ENCODE measurements around the gene SLC34A1. TPM values are rescaled to one million over a fixed set of nuclear protein-coding genes. Genes with fewer than 3 reads are reported as not detected.

SLC34A1 gene
- total and polyA plus RNA-seq, 2 of the 4 experiments (the other 2 are of a cell fraction) = not detected

DNA sequence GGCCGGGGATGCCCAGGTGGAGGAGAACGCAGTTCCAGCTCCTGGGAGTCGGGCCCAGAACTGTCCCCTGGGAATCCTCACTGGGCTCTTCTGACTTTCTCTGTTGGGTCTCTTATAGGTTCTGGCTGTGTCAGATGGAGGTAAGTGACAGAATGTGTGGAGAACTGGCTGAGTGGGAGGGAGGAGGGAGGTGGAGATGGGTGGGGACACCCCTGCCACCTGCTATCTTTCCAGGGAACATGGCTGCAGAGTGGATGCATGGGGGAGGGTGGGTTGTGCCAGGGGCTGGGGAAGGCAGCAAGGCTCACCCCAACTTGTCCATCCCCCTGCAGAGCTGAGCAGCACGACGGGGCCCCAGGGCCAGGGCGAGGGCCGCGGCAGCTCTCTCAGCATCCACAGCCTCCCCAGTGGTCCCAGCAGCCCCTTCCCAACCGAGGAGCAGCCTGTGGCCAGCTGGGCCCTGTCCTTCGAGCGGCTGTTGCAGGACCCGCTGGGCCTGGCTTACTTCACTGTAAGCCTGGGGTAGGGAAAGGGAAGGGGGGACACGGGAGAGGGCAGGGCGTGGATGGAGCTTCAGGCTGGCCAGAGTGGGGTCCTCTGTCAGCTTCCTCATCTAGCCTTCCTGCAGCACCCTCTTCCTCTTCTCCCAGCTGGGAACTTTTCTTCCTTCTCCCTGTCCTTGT lies 18.2 kb upstream of the SLC34A1 start:
- peak overlapping the region; percentile 83 for H3K14ac ChIP-seq (replicated peaks; ENCODE audit: low read depth, low read length)
- no peak overlapping the region for H3K4me3 ChIP-seq (ENCODE audit: insufficient read depth, low read depth, low read length)
- H3K4me2 ChIP-seq (ENCODE audit: low read depth, low read length) = peak overlapping the region; percentile 20; the same call in 1 of the 2 replicates
- no peaks in the 10 kb centered on the region; the same call in 1 of the 2 replicates for H4K20me1 ChIP-seq (ENCODE audit: insufficient read depth, low read length)
- H2BK20ac ChIP-seq (ENCODE audit: low read depth, low read length) = peak overlapping the region; percentile 26; the same call in 1 of the 2 replicates
- H4K91ac ChIP-seq (ENCODE audit: insufficient read depth, low read depth, low read length) = peak overlapping the region; percentile 37
- H2BK15ac ChIP-seq (ENCODE audit: low read depth, low read length) = 0 out of 3 replicates have a peak overlapping the region, but pooled peaks have one; percentile 56
- peak overlapping the region; percentile 38 for H3K18ac ChIP-seq (ENCODE audit: low read depth, low read length)
- no peaks in the 10 kb centered on the region for H3K9me1 ChIP-seq (ENCODE audit: insufficient read depth, low read length)
- ATAC-seq (ENCODE audit: low read depth) (no peak), DNase-seq (no peak)
- peak overlapping the region; percentile 41 for H3K27ac ChIP-seq (ENCODE audit: insufficient read depth, low read length)
- peak overlapping the region; percentile 44 for H2BK120ac ChIP-seq (ENCODE audit: low read depth, low read length)
- ChIA-PET CTCF (interaction anchor here (0.6 to 1.3 kb wide), 2 partner anchors 10 to 25 kb away, joined by 4 read pairs; no protein-coding TSS in a partner anchor), POLR2A (ENCODE audit: unreplicated experiment) (no interaction called here)
- no peaks in the 10 kb centered on the region for H3K36me3 ChIP-seq (ENCODE audit: control insufficient read depth, insufficient read depth, low read length)
- TF ChIP-seq MAFK (IDR thresholded peaks at IDR 0.05; ENCODE audit: low read depth, low read length) = no peak
- TF ChIP-seq RFX5 (IDR thresholded peaks at IDR 0.05; ENCODE audit: low read depth, low read length) = no peak
- no peak for TF ChIP-seq POLR2A (IDR thresholded peaks at IDR 0.05; ENCODE audit: low read depth, low read length)
- no peak for TF ChIP-seq CHD1 (IDR thresholded peaks at IDR 0.05; ENCODE audit: low read depth, low read length)
- no peak for TF ChIP-seq CEBPB (IDR thresholded peaks at IDR 0.05; ENCODE audit: low read depth, low read length)
- no peak for TF ChIP-seq SMC3 (IDR thresholded peaks at IDR 0.05; ENCODE audit: low read depth, low read length)
- TF ChIP-seq MAZ (IDR thresholded peaks at IDR 0.05; ENCODE audit: borderline replicate concordance, low read depth, low read length) = no peak
- no peak for TF ChIP-seq MXI1 (IDR thresholded peaks at IDR 0.05; ENCODE audit: borderline replicate concordance, low read depth, low read length)
- TF ChIP-seq, protein P1, sequence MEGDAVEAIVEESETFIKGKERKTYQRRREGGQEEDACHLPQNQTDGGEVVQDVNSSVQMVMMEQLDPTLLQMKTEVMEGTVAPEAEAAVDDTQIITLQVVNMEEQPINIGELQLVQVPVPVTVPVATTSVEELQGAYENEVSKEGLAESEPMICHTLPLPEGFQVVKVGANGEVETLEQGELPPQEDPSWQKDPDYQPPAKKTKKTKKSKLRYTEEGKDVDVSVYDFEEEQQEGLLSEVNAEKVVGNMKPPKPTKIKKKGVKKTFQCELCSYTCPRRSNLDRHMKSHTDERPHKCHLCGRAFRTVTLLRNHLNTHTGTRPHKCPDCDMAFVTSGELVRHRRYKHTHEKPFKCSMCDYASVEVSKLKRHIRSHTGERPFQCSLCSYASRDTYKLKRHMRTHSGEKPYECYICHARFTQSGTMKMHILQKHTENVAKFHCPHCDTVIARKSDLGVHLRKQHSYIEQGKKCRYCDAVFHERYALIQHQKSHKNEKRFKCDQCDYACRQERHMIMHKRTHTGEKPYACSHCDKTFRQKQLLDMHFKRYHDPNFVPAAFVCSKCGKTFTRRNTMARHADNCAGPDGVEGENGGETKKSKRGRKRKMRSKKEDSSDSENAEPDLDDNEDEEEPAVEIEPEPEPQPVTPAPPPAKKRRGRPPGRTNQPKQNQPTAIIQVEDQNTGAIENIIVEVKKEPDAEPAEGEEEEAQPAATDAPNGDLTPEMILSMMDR (conservative IDR thresholded peaks at IDR 0.05; ENCODE audit: low read depth, low read length) = no peak
- in situ Hi-C loops (cut with MboI; ENCODE audit: low sequenced_read_pairs) = no loop called here
- H3K9me3 ChIP-seq (ENCODE audit: control insufficient read depth, insufficient read depth, low read length) = no peaks in the 10 kb centered on the region
- peak overlapping the region; percentile 54 for H3K9ac ChIP-seq (ENCODE audit: low read depth, low read length)
- peak overlapping the region; percentile 88 for H3K4ac ChIP-seq (ENCODE audit: low read depth, low read length)
- H3K23ac ChIP-seq (ENCODE audit: low read depth, low read length) = no peak overlapping the region; the same call in 1 of the 2 replicates
- peak overlapping the region; percentile 85 for H2AK9ac ChIP-seq (replicated peaks; ENCODE audit: low read depth, low read length, poor library complexity)
- dilution Hi-C loops (cut with HindIII; ENCODE audit: low sequenced_read_pairs, unreplicated experiment) = no loop called here
- no CpG with 5 or more reads among the region's 14 CpGs for WGBS, 2 experiments (ENCODE audit: extremely low coverage in 2 of 2, insufficient read length in 1 of 2)
- peak overlapping the region; percentile 84 to 92; a peak in 3 of 4 replicates for H4K8ac ChIP-seq (ENCODE audit: low read depth in 2 of 2, low read length in 2 of 2)
- peak overlapping the region; percentile 91 for H2AFZ ChIP-seq (replicated peaks; ENCODE audit: low read length, poor library complexity)
- H3K27me3 ChIP-seq (ENCODE audit: control insufficient read depth, insufficient read depth, low read length) = peaks cover 9% of the 10 kb centered on the region; the same call in 1 of the 2 replicates
- H3K56ac ChIP-seq (ENCODE audit: extremely low read depth, insufficient read depth, low read length) = peak overlapping the region; percentile 50; the same call in 1 of the 2 replicates
- peaks cover 9% of the 10 kb centered on the region; the same call in 1 of the 2 replicates for H3K4me1 ChIP-seq (ENCODE audit: control insufficient read depth, insufficient read depth, low read length)
- H3K79me1 ChIP-seq (ENCODE audit: low read depth in 1 of 2, low read length in 2 of 2) = no peaks in the 10 kb centered on the region
- peak overlapping the region; percentile 38 for H2BK5ac ChIP-seq (ENCODE audit: low read depth, low read length, poor library complexity, severe bottlenecking)
- BruUV-seq (replicated peaks) = no TSS peak
- peak overlapping the region; percentile 45 for H4K5ac ChIP-seq (ENCODE audit: low read depth, low read length)
- intact Hi-C loops (cut with micrococcal nuclease) = no loop called here
- H2AK5ac ChIP-seq (ENCODE audit: low read depth, low read length) = peak overlapping the region; percentile 82

All from IMR-90 (cell line).